Osteoblast (primary cell): ENCODE measurements around the gene PLXNA3. TPM values are rescaled to one million over a fixed set of nuclear protein-coding genes. Genes with fewer than 3 reads are reported as not detected.
A peak's percentile ranks its signal among the peaks of the same experiment; 100 is the strongest.

ENCODE experiments used
- DNase-seq: peaks from one replicate; pipeline ENCODE4 v3.0.0; 2011; ENCODE audit warnings: low spot score, mixed read lengths; ENCODE audit not compliant: insufficient read length; ENCODE audit errors: missing footprints
- H2AFZ ChIP-seq: 2 replicates; pipeline ENCODE4 v1.6.0; 2011; ENCODE audit warnings: mild to moderate bottlenecking, low read length
- H3K27ac ChIP-seq: 2 replicates; pipeline ENCODE4 v1.5.1; 2011; ENCODE audit warnings: mild to moderate bottlenecking, low read depth, low read length, moderate library complexity
- H3K27me3 ChIP-seq: 2 replicates; pipeline ENCODE4 v1.6.0; 2012; ENCODE audit warnings: mild to moderate bottlenecking, control low read depth, inconsistent platforms, low read length, moderate library complexity; ENCODE audit not compliant: insufficient read depth
- H3K36me3 ChIP-seq: 2 replicates; pipeline ENCODE4 v1.5.1; 2011; ENCODE audit warnings: mild to moderate bottlenecking, low read length, control low read depth, moderate library complexity; ENCODE audit not compliant: insufficient read depth
- H3K4me1 ChIP-seq: 2 replicates; pipeline ENCODE4 v1.5.1; 2011; ENCODE audit warnings: mild to moderate bottlenecking, low read length, control low read depth, moderate library complexity; ENCODE audit not compliant: insufficient read depth
- H3K4me2 ChIP-seq: 2 replicates; pipeline ENCODE4 v1.6.0; 2011; ENCODE audit warnings: mild to moderate bottlenecking, low read length; ENCODE audit not compliant: insufficient read depth
- H3K4me3 ChIP-seq: fragments of 200-600 bp; sonication (generic); 3 replicates; pipeline ENCODE4 v1.5.1; 2012; ENCODE audit warnings: mild to moderate bottlenecking, low read length, inconsistent platforms; ENCODE audit not compliant: insufficient read depth
- H3K79me2 ChIP-seq: 2 replicates; pipeline ENCODE4 v1.6.0; 2012; ENCODE audit warnings: mild to moderate bottlenecking, low read length, control low read depth, inconsistent platforms; ENCODE audit not compliant: insufficient read depth
- H3K9me3 ChIP-seq: 2 replicates; pipeline ENCODE4 v1.5.1; 2011; ENCODE audit warnings: low read depth, low read length, control low read depth
- H4K20me1 ChIP-seq: 2 replicates; pipeline ENCODE4 v1.6.0; 2012; ENCODE audit warnings: mild to moderate bottlenecking, low read length, control low read depth; ENCODE audit not compliant: insufficient read depth
- total RNA-seq: library from RNA; depleted of rRNA; stranded (reverse); fragments of >200 nt; gene quantifications from 2 replicates; pipeline ENCODE4 v1.2.3, GENCODE V29; 2012
- TF ChIP-seq, protein P1 (sequence below): IDR thresholded peaks from 2 replicates; pipeline ENCODE4 v1.5.1; 2011; ENCODE audit warnings: mild to moderate bottlenecking, low read depth, low read length, moderate library complexity; ENCODE audit errors: extremely low read depth

Gene PLXNA3
- total RNA-seq, 1 donor: 18.8 TPM

DNA sequence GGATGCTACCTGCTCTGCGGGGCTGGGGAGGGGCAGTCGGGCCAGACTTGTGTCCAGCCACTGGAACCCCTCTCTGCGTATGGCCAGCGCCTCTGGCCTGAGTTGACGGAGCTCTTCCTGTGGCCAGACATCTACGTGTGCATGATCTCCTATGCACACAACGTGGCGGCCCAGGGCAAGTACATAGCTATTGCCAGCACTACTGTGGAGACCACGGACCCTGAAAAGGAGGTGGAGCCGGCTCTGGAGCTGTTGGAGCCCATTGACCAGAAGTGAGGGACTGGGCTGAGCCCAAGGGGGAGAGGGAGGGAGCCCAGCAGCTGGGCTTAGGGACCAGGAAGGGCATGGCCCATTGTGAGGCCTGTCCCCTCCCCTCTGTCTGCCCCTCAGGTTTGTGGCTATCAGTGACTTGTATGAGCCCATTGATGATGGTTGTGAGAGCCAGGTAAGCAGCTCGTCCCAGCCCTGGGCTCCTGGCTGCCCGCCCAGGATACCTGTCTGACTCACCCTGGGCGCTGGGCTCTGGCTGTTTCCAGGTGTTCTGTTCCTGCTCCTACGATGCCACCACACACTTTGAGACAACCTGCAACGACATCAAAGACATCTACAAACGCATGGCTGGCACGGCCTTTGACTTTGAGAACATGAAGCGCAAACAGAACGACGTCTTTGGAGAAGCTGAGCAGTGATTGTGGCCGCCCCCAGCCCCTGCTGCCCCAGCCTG lies 15.9 kb upstream of the PLXNA3 start:
- TF ChIP-seq, protein P1, sequence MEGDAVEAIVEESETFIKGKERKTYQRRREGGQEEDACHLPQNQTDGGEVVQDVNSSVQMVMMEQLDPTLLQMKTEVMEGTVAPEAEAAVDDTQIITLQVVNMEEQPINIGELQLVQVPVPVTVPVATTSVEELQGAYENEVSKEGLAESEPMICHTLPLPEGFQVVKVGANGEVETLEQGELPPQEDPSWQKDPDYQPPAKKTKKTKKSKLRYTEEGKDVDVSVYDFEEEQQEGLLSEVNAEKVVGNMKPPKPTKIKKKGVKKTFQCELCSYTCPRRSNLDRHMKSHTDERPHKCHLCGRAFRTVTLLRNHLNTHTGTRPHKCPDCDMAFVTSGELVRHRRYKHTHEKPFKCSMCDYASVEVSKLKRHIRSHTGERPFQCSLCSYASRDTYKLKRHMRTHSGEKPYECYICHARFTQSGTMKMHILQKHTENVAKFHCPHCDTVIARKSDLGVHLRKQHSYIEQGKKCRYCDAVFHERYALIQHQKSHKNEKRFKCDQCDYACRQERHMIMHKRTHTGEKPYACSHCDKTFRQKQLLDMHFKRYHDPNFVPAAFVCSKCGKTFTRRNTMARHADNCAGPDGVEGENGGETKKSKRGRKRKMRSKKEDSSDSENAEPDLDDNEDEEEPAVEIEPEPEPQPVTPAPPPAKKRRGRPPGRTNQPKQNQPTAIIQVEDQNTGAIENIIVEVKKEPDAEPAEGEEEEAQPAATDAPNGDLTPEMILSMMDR: no peak
- H3K4me2 ChIP-seq: no peak overlapping the region
- peak; percentile 78 for DNase-seq
- no peak overlapping the region for H3K4me3 ChIP-seq
- H3K79me2 ChIP-seq: peaks cover 70% of the 10 kb centered on the region
- no peak overlapping the region for H3K27ac ChIP-seq
- H3K27me3 ChIP-seq: no peaks in the 10 kb centered on the region
- H2AFZ ChIP-seq: no peak overlapping the region
- peaks cover 43% of the 10 kb centered on the region for H4K20me1 ChIP-seq
- peaks cover 36% of the 10 kb centered on the region for H3K36me3 ChIP-seq
- no peaks in the 10 kb centered on the region for H3K9me3 ChIP-seq
- H3K4me1 ChIP-seq: peaks cover 19% of the 10 kb centered on the region

DNA sequence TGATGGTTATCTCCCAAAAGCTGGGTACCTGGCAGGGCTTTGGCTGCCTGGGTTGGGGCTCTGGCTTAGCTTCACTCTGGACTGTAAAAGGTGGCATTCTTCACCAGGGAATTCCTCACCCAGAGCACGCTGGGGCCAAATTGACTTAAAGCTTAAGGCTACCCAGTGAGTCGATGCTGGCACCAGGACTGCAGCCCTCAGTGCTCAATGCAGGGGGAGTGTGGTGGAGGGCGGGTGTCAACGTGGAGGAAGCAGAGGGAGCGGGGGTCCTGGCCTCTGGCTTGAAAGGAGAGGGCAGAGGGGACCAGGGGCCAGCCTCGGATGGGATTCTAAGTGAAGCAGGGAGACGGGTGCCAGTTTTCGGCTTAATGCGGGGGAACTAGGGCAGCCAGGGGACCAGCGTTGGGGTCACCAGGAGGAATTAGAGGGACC lies 14.6 kb upstream of the PLXNA3 start:
- H3K4me2 ChIP-seq: peak overlapping the region; percentile 37
- H3K36me3 ChIP-seq: peaks cover 43% of the 10 kb centered on the region
- peak; percentile 86 for DNase-seq
- peak overlapping the region; percentile 42 for H3K27ac ChIP-seq
- peaks cover 69% of the 10 kb centered on the region for H3K79me2 ChIP-seq
- TF ChIP-seq, protein P1: no peak
- H2AFZ ChIP-seq: no peak overlapping the region
- peak overlapping the region; percentile 76 for H3K4me3 ChIP-seq
- H3K9me3 ChIP-seq: no peaks in the 10 kb centered on the region
- H3K27me3 ChIP-seq: no peaks in the 10 kb centered on the region
- H3K4me1 ChIP-seq: peaks cover 15% of the 10 kb centered on the region
- peaks cover 34% of the 10 kb centered on the region for H4K20me1 ChIP-seq

DNA sequence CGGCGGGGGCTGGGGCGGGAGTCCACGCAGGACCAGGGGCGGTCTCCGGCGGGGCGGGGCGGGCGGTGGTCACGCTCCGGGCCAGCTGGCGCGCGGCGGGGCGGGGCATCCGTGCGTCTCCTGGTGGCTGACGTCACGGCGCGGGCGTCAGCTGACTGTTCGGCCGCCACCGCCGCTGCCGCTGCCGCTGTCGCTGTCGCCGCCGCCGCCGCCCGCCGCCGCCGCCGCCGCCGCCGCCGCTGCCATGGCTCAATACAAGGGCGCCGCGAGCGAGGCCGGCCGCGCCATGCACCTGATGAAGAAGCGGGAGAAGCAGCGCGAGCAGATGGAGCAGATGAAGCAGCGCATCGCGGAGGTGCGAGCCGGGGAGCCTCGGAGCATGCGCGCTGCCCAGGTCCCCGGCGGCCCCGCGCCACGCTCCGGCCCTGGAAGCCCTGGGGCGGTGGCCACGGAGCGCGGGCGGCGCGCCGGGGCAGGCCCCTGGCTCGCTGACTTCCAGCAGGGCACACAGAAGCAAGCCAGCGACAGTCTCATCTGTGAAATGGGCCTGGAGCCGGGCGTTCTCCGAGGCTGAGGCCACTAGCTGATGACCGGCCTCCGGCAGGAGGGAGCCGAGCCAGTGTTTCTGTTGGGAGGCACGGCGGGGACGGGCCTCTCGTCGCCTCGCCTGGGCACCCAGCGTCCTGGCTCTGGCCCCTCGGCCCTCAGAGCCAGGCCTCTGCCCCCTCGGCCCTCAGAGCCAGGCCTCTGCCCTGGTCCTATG lies 13.9 kb upstream of the PLXNA3 start, which contains the start of gene FAM50A:
Gene FAM50A, plus strand, starts transcription at position 150 of the 763 bp plus-strand sequence. Its CDS starts 95 bp downstream, at position 245.
- Histone ChIP-seq H4K20me1 (peaks cover 28% of the 10 kb centered on the region), H2AFZ (peak within 1 kb of the TSS; percentile 22), H3K4me3 (peak within 1 kb of the TSS; percentile 76), H3K27ac (peak within 1 kb of the TSS; percentile 66), H3K9me3 (no peaks in the 10 kb centered on the region), H3K4me2 (peak within 1 kb of the TSS; percentile 76), H3K36me3 (peaks cover 50% of the 10 kb centered on the region), H3K4me1 (peaks cover 10% of the 10 kb centered on the region), H3K79me2 (peaks cover 62% of the 10 kb centered on the region), H3K27me3 (no peaks in the 10 kb centered on the region)
- DNase-seq: peak; percentile 99
- TF ChIP-seq, protein P1: no peak
